Stimulated activated CD4-positive, alpha-beta T cell treated with anti-CD3 and anti-CD28 coated beads, Interleukin-4, amount 100 ng/mL, for 1 hour (primary cell): ENCODE results near the gene PRR5L.

Experiments used
- DNase-seq: peaks from one replicate; pipeline ENCODE4 v3.0.0-alpha.2; 2020

The PRR5L gene

GRCh38 chr11:36295926-36296325 is at the start of gene PRR5L:
TSS of gene PRR5L (plus strand) at chr11:36296288. CDS start at chr11:36401122, 104,834 bp downstream.
- DNase-seq, result no peak

- DNase-seq, result no peak
Measured at GRCh38 chr11:36247493-36247892, 48.6 kb upstream of the PRR5L start.

GRCh38 chr11:36248436-36248835 is 47.7 kb upstream of the PRR5L start:
- no peak for DNase-seq

GRCh38 chr11:36249246-36249645 is 46.8 kb upstream of the PRR5L start:
- DNase-seq, result no peak

GRCh38 chr11:36251823-36252222 is 44.3 kb upstream of the PRR5L start:
- DNase-seq, result no peak

- DNase-seq, result no peak
Measured at GRCh38 chr11:36253238-36253637, 42.9 kb upstream of the PRR5L start.

GRCh38 chr11:36254713-36255112 is 41.4 kb upstream of the PRR5L start:
- DNase-seq, result no peak

GRCh38 chr11:36257351-36257750 is 38.7 kb upstream of the PRR5L start:
- no peak for DNase-seq

GRCh38 chr11:36258730-36259360 is 37.2 kb upstream of the PRR5L start:
- no peak for DNase-seq

- no peak for DNase-seq
Measured at GRCh38 chr11:36261094-36261493, 35.0 kb upstream of the PRR5L start.

GRCh38 chr11:36264011-36264972 is 31.8 kb upstream of the PRR5L start:
- no peak for DNase-seq

GRCh38 chr11:36264973-36265344 is 31.1 kb upstream of the PRR5L start:
- no peak for DNase-seq

GRCh38 chr11:36265793-36266628 is 30.1 kb upstream of the PRR5L start:
- DNase-seq, result peak; percentile 63

- no peak for DNase-seq
Measured at GRCh38 chr11:36266767-36267166, 29.3 kb upstream of the PRR5L start.

- DNase-seq, result no peak
Measured at GRCh38 chr11:36268337-36268985, 27.6 kb upstream of the PRR5L start.

GRCh38 chr11:36270701-36271100 is 25.4 kb upstream of the PRR5L start:
- DNase-seq, result no peak

- DNase-seq, result no peak
Measured at GRCh38 chr11:36271794-36272407, 24.2 kb upstream of the PRR5L start.

GRCh38 chr11:36273110-36273509 is 23.0 kb upstream of the PRR5L start:
- DNase-seq, result no peak

- DNase-seq, result no peak
Measured at GRCh38 chr11:36274414-36274813, 21.7 kb upstream of the PRR5L start.

GRCh38 chr11:36278531-36279282 is 17.4 kb upstream of the PRR5L start:
- no peak for DNase-seq

- DNase-seq, result no peak
Measured at GRCh38 chr11:36280531-36280930, 15.6 kb upstream of the PRR5L start.

GRCh38 chr11:36281850-36282249 is 14.2 kb upstream of the PRR5L start:
- no peak for DNase-seq
